Endothelial cell of umbilical vein (primary cell): ENCODE data around the gene EPB41L4B. TPM values are rescaled to one million over a fixed set of nuclear protein-coding genes. Genes with fewer than 3 reads are reported as not detected.

ENCODE experiments used
- BruUV-seq: library from RNA; stranded (reverse); fragments of 400-500 nt; replicated peaks from 2 replicates; lab custom pipeline; 2021; lab: Mats Ljungman, UMichigan
- CTCF ChIA-PET: fragments of 300-600, 350-600 bp; sonication (Branson Sonifier 250); formaldehyde crosslinking; loops from one replicate; lab custom pipeline; 2021; ENCODE audit warnings: antibody characterized with exemption, inconsistent platforms; lab: Charles Lee
- POLR2A ChIA-PET: fragments of 300-600, 350-600 bp; sonication (Branson Sonifier 250); formaldehyde crosslinking; loops from one replicate; lab custom pipeline; 2021; ENCODE audit warnings: antibody characterized with exemption, inconsistent platforms; lab: Charles Lee
- DNase-seq: peaks from one replicate; pipeline ENCODE4 v3.0.0-alpha.2; 2011; ENCODE audit warnings: low read depth, low spot score
- FAIRE-seq: peaks from 2 replicates; lab custom pipeline; 2011; peaks lifted over from hg19 to GRCh38; lab: Jason Lieb, UNC
- H2AFZ ChIP-seq: 2 replicates; pipeline ENCODE4 v1.6.0; 2012; ENCODE audit warnings: low read depth, low read length, control low read depth, inconsistent platforms
- H3K27ac ChIP-seq: 2 replicates; pipeline ENCODE4 v1.5.1; 2011; ENCODE audit warnings: low read depth, mild to moderate bottlenecking, control low read depth, low read length, moderate library complexity; ENCODE audit not compliant: insufficient read depth
- H3K27me3 ChIP-seq, 2 experiments: 2 replicates each; pipeline versions ENCODE4 v1.6.0 to v1.6.1; 2011; ENCODE audit warnings: low read length in 2 of 2, mixed read lengths in 1 of 2; ENCODE audit not compliant: control insufficient read depth in 2 of 2, insufficient read depth in 2 of 2
- H3K36me3 ChIP-seq, 2 experiments: 2 replicates in 1 of 2; 3 replicates in 1 of 2; pipeline ENCODE4 v1.5.1; 2011; ENCODE audit warnings: low read length in 2 of 2, mild to moderate bottlenecking in 1 of 2, moderate library complexity in 1 of 2; ENCODE audit not compliant: control insufficient read depth in 2 of 2, insufficient read depth in 2 of 2; ENCODE audit errors: extremely low read depth in 1 of 2
- H3K4me1 ChIP-seq: 3 replicates; pipeline ENCODE4 v1.5.1; 2011; ENCODE audit warnings: mild to moderate bottlenecking, low read length; ENCODE audit not compliant: control insufficient read depth, insufficient read depth; ENCODE audit errors: extremely low read depth
- H3K4me2 ChIP-seq: 2 replicates; pipeline ENCODE4 v1.6.1; 2011; ENCODE audit warnings: low read length, control low read depth, mixed read lengths; ENCODE audit not compliant: insufficient read depth
- H3K4me3 ChIP-seq, 3 experiments: fragments of 200-600 bp in 1 of 3; sonication (generic), shearing (Covaris generic) in 1 of 3; replicated peaks in 1 of 3; 2 replicates each; pipeline ENCODE4 v1.5.1; 2011 to 2016; ENCODE audit warnings: control low read depth in 3 of 3, low read length in 3 of 3, mild to moderate bottlenecking in 2 of 3, inconsistent platforms in 1 of 3, low read depth in 1 of 3, moderate library complexity in 1 of 3; ENCODE audit not compliant: insufficient read depth in 1 of 3
- H3K79me2 ChIP-seq: 2 replicates; pipeline ENCODE4 v1.6.0; 2012; ENCODE audit warnings: low read length, inconsistent platforms; ENCODE audit not compliant: control insufficient read depth, insufficient read depth
- H3K9ac ChIP-seq: replicated peaks from 2 replicates; pipeline ENCODE3; 2011; ENCODE audit warnings: low read length, control low read depth; ENCODE audit not compliant: insufficient read depth; ENCODE audit errors: extremely low read depth
- H3K9me1 ChIP-seq: replicated peaks from 3 replicates; pipeline ENCODE4 v1.6.0; 2011; ENCODE audit warnings: mild to moderate bottlenecking, low read length; ENCODE audit not compliant: control insufficient read depth, insufficient read depth; ENCODE audit errors: extremely low read depth
- H3K9me3 ChIP-seq: replicated peaks from 2 replicates; pipeline ENCODE4 v1.5.1; 2012; ENCODE audit warnings: low read length, inconsistent platforms; ENCODE audit not compliant: control insufficient read depth, insufficient read depth
- H4K20me1 ChIP-seq: replicated peaks from 2 replicates; pipeline ENCODE3; 2011; ENCODE audit warnings: mild to moderate bottlenecking, low read length; ENCODE audit not compliant: control insufficient read depth, insufficient read depth; ENCODE audit errors: extremely low read depth
- CTCF ChIP-seq, 2 donors: IDR thresholded peaks; 1 replicate in 1 of 2; 2 replicates in 1 of 2; pipeline ENCODE4 v1.5.1; 2011; ENCODE audit warnings: low read length in 2 of 2, mild to moderate bottlenecking in 2 of 2, moderate library complexity in 2 of 2, control low read depth in 1 of 2, inconsistent platforms in 1 of 2, low read depth in 1 of 2; ENCODE audit not compliant: insufficient read depth in 1 of 2; ENCODE audit errors: extremely low read depth in 1 of 2
- EZH2 ChIP-seq: IDR thresholded peaks from 2 replicates; pipeline ENCODE4 v1.6.1; 2012; ENCODE audit warnings: borderline replicate concordance, low read depth, mild to moderate bottlenecking, moderate library complexity, low read length, inconsistent platforms; ENCODE audit not compliant: severe bottlenecking
- FOS ChIP-seq: IDR thresholded peaks from 2 replicates; pipeline ENCODE4 v1.6.1; 2011; ENCODE audit warnings: mild to moderate bottlenecking, low read length, moderate library complexity, borderline replicate concordance; ENCODE audit not compliant: insufficient read depth
- GATA2 ChIP-seq: IDR thresholded peaks from 2 replicates; pipeline ENCODE4 v1.7.0; 2011; ENCODE audit warnings: low read depth, mild to moderate bottlenecking, moderate library complexity, mixed read lengths, low read length; ENCODE audit not compliant: insufficient read length, insufficient read depth
- JUN ChIP-seq: IDR thresholded peaks from 2 replicates; pipeline ENCODE4 v1.6.1; 2011; ENCODE audit warnings: borderline replicate concordance, low read depth; ENCODE audit not compliant: insufficient read length, insufficient read depth
- MAX ChIP-seq: IDR thresholded peaks from 2 replicates; pipeline ENCODE4 v1.6.1; 2011; ENCODE audit not compliant: insufficient read depth, insufficient read length
- MYC ChIP-seq: IDR thresholded peaks from one replicate; pipeline ENCODE4 v1.6.1; 2011; ENCODE audit warnings: mild to moderate bottlenecking, low read depth, low read length
- POLR2A ChIP-seq: IDR thresholded peaks from 2 replicates; pipeline ENCODE4 v1.6.1; 2012; ENCODE audit warnings: low read depth, mild to moderate bottlenecking, control low read depth, low read length
- POLR2AphosphoS5 ChIP-seq: IDR thresholded peaks from 2 replicates; pipeline ENCODE4 v1.6.1; 2012; ENCODE audit warnings: low read depth, mild to moderate bottlenecking, control low read depth, low read length, moderate library complexity; ENCODE audit not compliant: insufficient read depth
- dilution Hi-C: fragments of 300-500 bp; cut with MboI; formaldehyde crosslinking; loops from one replicate; pipeline ENCODE4 v1.15.0; 2019; ENCODE audit warnings: low sequenced_read_pairs; ENCODE audit not compliant: extremely low pct_ligation_motif_present
- intact Hi-C: fragments of 100-400 bp; cut with micrococcal nuclease; formaldehyde crosslinking; loops from one replicate; pipeline ENCODE4 v1.10.0; 2022
- polyA plus RNA-seq, 4 experiments: library from polyadenylated mRNA; depleted of rRNA in 3 of 4; stranded (reverse) in 3 of 4; unstranded in 1 of 4; fragments of >200 nt; gene quantifications; 2 replicates each; pipeline versions ENCODE4 v1.2.1 to v1.2.3, GENCODE V29; 2011 to 2012; ENCODE audit warnings: missing spikeins in 1 of 4
- total RNA-seq: library from RNA; stranded (reverse); gene quantifications from 2 replicates; pipeline ENCODE4 v1.2.3, GENCODE V29; 2021

EPB41L4B gene
- total and polyA plus RNA-seq, 2 donors (not counting 3 experiments of a cell fraction or from before 2014, with no cell fraction given): 0.10 to 0.15 TPM

- no peak overlapping the region for H3K4me2 ChIP-seq
- H3K9me1 ChIP-seq: no peaks in the 10 kb centered on the region
- ChIA-PET POLR2A (no interaction called here), CTCF (no interaction called here)
- dilution Hi-C loops: no loop called here
- no TSS peak for BruUV-seq
- H3K79me2 ChIP-seq: no peaks in the 10 kb centered on the region
- H4K20me1 ChIP-seq: no peaks in the 10 kb centered on the region
- FAIRE-seq: no peak
- no peak overlapping the region for H3K9ac ChIP-seq
- TF ChIP-seq MAX (no peak), POLR2A (no peak), EZH2 (no peak), POLR2AphosphoS5 (no peak), FOS (no peak), GATA2 (no peak), CTCF (IDR thresholded peaks at IDR 0.05; ENCODE audit: extremely low read depth in 1 of 2, insufficient read depth in 1 of 2, low read depth in 1 of 2, low read length in 2 of 2) (no peak), MYC (no peak), JUN (no peak)
- H3K4me1 ChIP-seq: no peaks in the 10 kb centered on the region
- H3K27ac ChIP-seq: no peak overlapping the region
- peaks cover 31 to 33% of the 10 kb centered on the region in 2 experiments for H3K27me3 ChIP-seq
- H3K36me3 ChIP-seq: no peaks in the 10 kb centered on the region
- no peak overlapping the region for H2AFZ ChIP-seq
- intact Hi-C loops: no loop called here
- H3K4me3 ChIP-seq: no peak overlapping the region
- DNase-seq: no peak
- no peaks in the 10 kb centered on the region for H3K9me3 ChIP-seq
Measured at GRCh38 chr9:109167716-109168115, 153.1 kb downstream of the EPB41L4B start.
